K562 (cell line): Measurements from ENCODE around the gene SLC25A31. TPM values are rescaled to one million over a fixed set of nuclear protein-coding genes. Genes with fewer than 3 reads are reported as not detected.

Experiments used
- BACH1 ChIP-seq: fragments of 200-800 bp; sonication (Bioruptor generic); IDR thresholded peaks from 2 replicates; pipeline ENCODE4 v1.6.1; 2016; ENCODE audit warnings: missing genetic modification characterization, missing compliant biosample characterization
- CXXC5 ChIP-seq: fragments of 250-450 bp; sonication (Bioruptor Pico); IDR thresholded peaks from 2 replicates; pipeline ENCODE4 v1.8.0; 2022; ENCODE audit warnings: inconsistent platforms, mild to moderate bottlenecking, moderate library complexity
- HMG20A ChIP-seq: fragments of 450-650 bp; formaldehyde crosslinking; conservative IDR thresholded peaks from 2 replicates; pipeline ENCODE4 v1.4.0; 2020; ENCODE audit warnings: mild to moderate bottlenecking, mixed read lengths
- NUFIP1 ChIP-seq: fragments of 450-650 bp; IDR thresholded peaks from 2 replicates; pipeline ENCODE4 v1.6.1; 2018; ENCODE audit not compliant: partially characterized antibody
- OTX1 ChIP-seq: fragments of 450-650 bp; formaldehyde crosslinking; IDR thresholded peaks from 2 replicates; pipeline ENCODE4 v1.4.0; 2022; ENCODE audit warnings: mild to moderate bottlenecking
- PCBP2 ChIP-seq: fragments of 200-400 bp; formaldehyde crosslinking; IDR thresholded peaks from 2 replicates; pipeline ENCODE4 v1.6.1; 2018; ENCODE audit warnings: low read length, low read depth, mild to moderate bottlenecking, moderate library complexity; ENCODE audit not compliant: poor library complexity, severe bottlenecking
- PTRF ChIP-seq: fragments of 450-650 bp; IDR thresholded peaks from 2 replicates; pipeline ENCODE4 v1.6.1; 2016; ENCODE audit warnings: mild to moderate bottlenecking, missing genetic modification characterization, missing compliant biosample characterization
- RCOR1 ChIP-seq, 2 experiments: IDR thresholded peaks; 2 replicates each; pipeline ENCODE4 v1.6.1; 2012; ENCODE audit warnings: low read depth in 2 of 2, low read length in 2 of 2, borderline replicate concordance in 1 of 2, improper control_type of control experiment in 1 of 2
- SIRT6 ChIP-seq: IDR thresholded peaks from one replicate; pipeline ENCODE4 v1.6.1; 2012; ENCODE audit warnings: low read depth, mild to moderate bottlenecking, control low read depth, inconsistent platforms, low read length, moderate library complexity
- SMAD2 ChIP-seq: fragments of 150-350 bp; IDR thresholded peaks from 2 replicates; pipeline ENCODE4 v1.6.1; 2014; ENCODE audit warnings: low read depth, mild to moderate bottlenecking, low read length
- SREBF1 ChIP-seq: fragments of 150-350 bp; IDR thresholded peaks from 2 replicates; pipeline ENCODE4 v1.6.1; 2014; ENCODE audit warnings: antibody characterized with exemption, low read depth, low read length, borderline replicate concordance
- SUPT5H ChIP-seq: fragments of 450-650 bp; IDR thresholded peaks from 2 replicates; pipeline ENCODE4 v1.6.1; 2016
- TRIM24 ChIP-seq, 2 experiments: fragments of 450-650 bp; IDR thresholded peaks; 2 replicates each; pipeline ENCODE4 v1.6.1; 2016
- ZNF384 ChIP-seq: IDR thresholded peaks from 2 replicates; pipeline ENCODE4 v1.6.1; 2012; ENCODE audit warnings: low read depth, low read length, improper control_type of control experiment
- ZNF77 ChIP-seq: fragments of 250-450 bp; sonication (Bioruptor Pico); IDR thresholded peaks from 2 replicates; pipeline ENCODE4 v1.5.0; 2020
- polyA plus RNA-seq, 8 experiments: library from polyadenylated mRNA; depleted of rRNA in 4 of 8; stranded (reverse) in 5 of 8; unstranded in 3 of 8; fragments of >200 nt; fragmentation: Nextera tagmentation in 2 of 8; fragmentation: Illumina TruSeq in 1 of 8; extraction: Ambion mirVana in 2 of 8; extraction: Trizol in 1 of 8; gene quantifications; 2 replicates each; pipeline versions ENCODE4 v1.2.1 to v1.2.3, GENCODE V29; 2011 to 2014; ENCODE audit warnings: inconsistent platforms in 1 of 8, missing spikeins in 1 of 8
- total RNA-seq, 7 experiments: library from RNA; depleted of rRNA in 6 of 7; stranded (reverse); fragments of >200 nt in 6 of 7; fragmentation: Illumina TruSeq in 2 of 7; extraction: Trizol in 2 of 7; gene quantifications; 2 replicates each; pipeline versions ENCODE4 v1.2.1 to v1.2.3, GENCODE V29; 2011 to 2021; ENCODE audit warnings: low replicate concordance in 1 of 7
- TF ChIP-seq, protein P1 (sequence below), 2 experiments: fragments of 450-650 bp; IDR thresholded peaks; 2 replicates each; pipeline ENCODE4 v1.6.1; 2016; ENCODE audit warnings: mild to moderate bottlenecking in 2 of 2, borderline replicate concordance in 1 of 2, low read depth in 1 of 2, moderate library complexity in 1 of 2
- TF ChIP-seq, protein P2 (sequence below): fragments of 250-450 bp; sonication (Bioruptor Pico); IDR thresholded peaks from 2 replicates; pipeline ENCODE4 v1.9.0; 2021; ENCODE audit warnings: mild to moderate bottlenecking, inconsistent platforms
- TF ChIP-seq, protein P3 (sequence below): sonication (generic); formaldehyde crosslinking; IDR thresholded peaks from 2 replicates; pipeline ENCODE4 v1.8.1; 2022; ENCODE audit warnings: missing genetic modification reagents

Gene SLC25A31
- total and polyA plus RNA-seq, 9 of the 15 experiments (the other 6 are each of a cell fraction or from before 2014, with no cell fraction given), result 0.07 TPM; not detected in 8

DNA sequence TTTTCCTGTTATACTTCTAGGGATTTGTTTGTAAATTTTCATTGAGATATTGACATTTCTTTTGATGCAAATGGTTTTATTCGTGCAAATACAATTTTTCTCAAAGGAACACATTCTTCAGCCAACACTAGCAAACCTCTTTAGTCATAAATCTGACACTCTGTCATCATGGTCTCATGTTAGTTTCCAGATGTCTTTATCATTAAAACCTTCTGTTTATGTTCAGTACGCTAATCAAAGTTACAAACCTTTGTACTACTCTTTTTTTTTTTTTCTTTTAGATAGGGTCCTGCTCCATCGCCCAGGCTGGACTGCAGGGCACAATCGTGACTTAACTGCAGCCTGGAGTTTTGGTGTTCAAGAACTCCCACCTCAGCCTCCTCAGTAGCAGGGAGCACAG lies 7.1 kb downstream of the SLC25A31 start (continued):
- TF ChIP-seq, protein P1, sequence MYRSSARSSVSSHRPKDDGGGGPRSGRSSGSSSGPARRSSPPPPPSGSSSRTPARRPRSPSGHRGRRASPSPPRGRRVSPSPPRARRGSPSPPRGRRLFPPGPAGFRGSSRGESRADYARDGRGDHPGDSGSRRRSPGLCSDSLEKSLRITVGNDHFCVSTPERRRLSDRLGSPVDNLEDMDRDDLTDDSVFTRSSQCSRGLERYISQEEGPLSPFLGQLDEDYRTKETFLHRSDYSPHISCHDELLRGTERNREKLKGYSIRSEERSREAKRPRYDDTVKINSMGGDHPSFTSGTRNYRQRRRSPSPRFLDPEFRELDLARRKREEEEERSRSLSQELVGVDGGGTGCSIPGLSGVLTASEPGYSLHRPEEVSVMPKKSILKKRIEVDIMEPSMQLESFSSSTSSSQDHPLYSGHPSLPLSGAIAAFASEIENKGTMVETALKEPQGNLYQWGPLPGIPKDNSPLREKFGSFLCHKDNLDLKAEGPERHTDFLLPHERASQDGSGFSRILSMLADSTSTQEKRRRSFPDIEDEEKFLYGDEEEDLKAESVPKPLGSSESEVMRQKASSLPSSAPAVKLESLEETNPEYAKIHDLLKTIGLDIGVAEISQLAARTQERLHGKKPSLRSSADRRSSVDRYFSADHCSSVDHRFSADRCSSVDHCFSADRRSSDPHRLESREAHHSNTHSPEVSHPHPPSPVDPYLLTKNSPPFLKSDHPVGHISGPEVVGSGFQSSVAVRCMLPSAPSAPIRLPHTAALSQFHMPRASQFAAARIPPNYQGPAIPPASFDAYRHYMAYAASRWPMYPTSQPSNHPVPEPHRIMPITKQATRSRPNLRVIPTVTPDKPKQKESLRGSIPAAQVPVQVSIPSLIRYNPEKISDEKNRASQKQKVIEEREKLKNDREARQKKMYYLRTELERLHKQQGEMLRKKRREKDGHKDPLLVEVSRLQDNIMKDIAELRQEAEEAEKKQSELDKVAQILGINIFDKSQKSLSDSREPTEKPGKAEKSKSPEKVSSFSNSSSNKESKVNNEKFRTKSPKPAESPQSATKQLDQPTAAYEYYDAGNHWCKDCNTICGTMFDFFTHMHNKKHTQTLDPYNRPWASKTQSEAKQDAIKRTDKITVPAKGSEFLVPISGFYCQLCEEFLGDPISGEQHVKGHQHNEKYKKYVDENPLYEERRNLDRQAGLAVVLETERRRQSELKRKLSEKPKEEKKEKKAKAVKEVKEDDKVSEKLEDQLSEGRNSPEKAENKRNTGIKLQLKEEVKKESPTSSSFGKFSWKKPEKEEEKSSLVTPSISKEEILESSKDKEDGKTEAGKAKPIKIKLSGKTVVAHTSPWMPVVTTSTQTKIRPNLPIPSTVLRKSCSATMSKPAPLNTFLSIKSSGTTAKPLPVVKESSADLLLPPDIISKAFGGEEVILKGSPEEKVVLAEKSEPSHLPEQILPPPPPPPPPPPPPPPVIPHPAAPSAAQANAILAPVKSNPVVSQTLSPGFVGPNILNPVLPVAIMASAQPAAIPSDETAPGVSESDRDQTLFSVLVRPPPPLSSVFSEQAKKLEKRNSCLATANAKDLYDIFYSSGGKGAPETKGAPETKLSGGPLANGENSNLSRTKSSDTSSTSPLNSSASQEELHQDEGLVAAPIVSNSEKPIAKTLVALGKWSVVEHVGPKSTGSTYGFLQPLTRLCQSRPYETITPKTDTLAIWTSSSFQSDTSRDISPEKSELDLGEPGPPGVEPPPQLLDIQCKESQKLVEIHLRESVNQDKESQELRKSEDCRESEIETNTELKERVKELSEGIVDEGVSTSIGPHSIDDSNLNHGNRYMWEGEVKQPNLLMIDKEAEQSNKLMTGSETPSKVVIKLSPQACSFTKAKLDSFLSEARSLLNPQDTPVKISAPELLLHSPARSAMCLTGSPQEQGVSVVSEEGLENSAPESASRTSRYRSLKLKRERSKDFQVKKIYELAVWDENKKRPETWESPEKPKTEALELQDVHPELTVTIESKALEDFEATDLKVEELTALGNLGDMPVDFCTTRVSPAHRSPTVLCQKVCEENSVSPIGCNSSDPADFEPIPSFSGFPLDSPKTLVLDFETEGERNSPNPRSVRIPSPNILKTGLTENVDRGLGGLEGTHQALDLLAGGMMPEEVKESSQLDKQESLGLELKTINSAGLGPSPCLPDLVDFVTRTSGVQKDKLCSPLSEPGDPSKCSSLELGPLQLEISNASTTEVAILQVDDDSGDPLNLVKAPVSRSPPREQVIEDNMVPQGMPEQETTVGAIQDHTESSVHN (IDR thresholded peaks at IDR 0.05; ENCODE audit: borderline replicate concordance in 1 of 2, low read depth in 1 of 2), result no peak
- TF ChIP-seq CXXC5 (peak; percentile 59; the same call in 1 of the 2 replicates), SREBF1 (no peak), SIRT6 (no peak), SMAD2 (no peak), PTRF (no peak), NUFIP1 (no peak), ZNF384 (peak; percentile 83), PCBP2 (no peak), ZNF77 (CRISPR knock-in tag) (no peak), BACH1 (tag) (no peak), HMG20A (CRISPR knock-in tag) (no peak), RCOR1 (IDR thresholded peaks at IDR 0.05; ENCODE audit: borderline replicate concordance in 1 of 2, low read depth in 2 of 2, low read length in 2 of 2) (peak in 1 of 2 experiments; percentile 80; a peak in 2 of 4 replicates), TRIM24 (IDR thresholded peaks at IDR 0.05) (peak; percentile 46 to 70; a peak in 2 of 4 replicates), OTX1 (CRISPR knock-in tag) (no peak), SUPT5H (no peak)
- TF ChIP-seq, protein P2, sequence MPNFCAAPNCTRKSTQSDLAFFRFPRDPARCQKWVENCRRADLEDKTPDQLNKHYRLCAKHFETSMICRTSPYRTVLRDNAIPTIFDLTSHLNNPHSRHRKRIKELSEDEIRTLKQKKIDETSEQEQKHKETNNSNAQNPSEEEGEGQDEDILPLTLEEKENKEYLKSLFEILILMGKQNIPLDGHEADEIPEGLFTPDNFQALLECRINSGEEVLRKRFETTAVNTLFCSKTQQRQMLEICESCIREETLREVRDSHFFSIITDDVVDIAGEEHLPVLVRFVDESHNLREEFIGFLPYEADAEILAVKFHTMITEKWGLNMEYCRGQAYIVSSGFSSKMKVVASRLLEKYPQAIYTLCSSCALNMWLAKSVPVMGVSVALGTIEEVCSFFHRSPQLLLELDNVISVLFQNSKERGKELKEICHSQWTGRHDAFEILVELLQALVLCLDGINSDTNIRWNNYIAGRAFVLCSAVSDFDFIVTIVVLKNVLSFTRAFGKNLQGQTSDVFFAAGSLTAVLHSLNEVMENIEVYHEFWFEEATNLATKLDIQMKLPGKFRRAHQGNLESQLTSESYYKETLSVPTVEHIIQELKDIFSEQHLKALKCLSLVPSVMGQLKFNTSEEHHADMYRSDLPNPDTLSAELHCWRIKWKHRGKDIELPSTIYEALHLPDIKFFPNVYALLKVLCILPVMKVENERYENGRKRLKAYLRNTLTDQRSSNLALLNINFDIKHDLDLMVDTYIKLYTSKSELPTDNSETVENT (CRISPR knock-in tag), result no peak
- TF ChIP-seq, protein P3, sequence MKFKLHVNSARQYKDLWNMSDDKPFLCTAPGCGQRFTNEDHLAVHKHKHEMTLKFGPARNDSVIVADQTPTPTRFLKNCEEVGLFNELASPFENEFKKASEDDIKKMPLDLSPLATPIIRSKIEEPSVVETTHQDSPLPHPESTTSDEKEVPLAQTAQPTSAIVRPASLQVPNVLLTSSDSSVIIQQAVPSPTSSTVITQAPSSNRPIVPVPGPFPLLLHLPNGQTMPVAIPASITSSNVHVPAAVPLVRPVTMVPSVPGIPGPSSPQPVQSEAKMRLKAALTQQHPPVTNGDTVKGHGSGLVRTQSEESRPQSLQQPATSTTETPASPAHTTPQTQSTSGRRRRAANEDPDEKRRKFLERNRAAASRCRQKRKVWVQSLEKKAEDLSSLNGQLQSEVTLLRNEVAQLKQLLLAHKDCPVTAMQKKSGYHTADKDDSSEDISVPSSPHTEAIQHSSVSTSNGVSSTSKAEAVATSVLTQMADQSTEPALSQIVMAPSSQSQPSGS, result no peak
